T-cell (primary cell): Measurements from ENCODE around the gene RBKS. TPM values are rescaled to one million over a fixed set of nuclear protein-coding genes. Genes with fewer than 3 reads are reported as not detected.
"Not testable (repeated sequence)": the region's sequence is repeated elsewhere in the genome, so short reads cannot be mapped to it uniquely, and the experiment has no call there.

Experiments
- ATAC-seq, 4 experiments: fragments of 200-7000 bp in 3 of 4; fragments of 150-1000 bp in 1 of 4; cut with Tn5 transposase; replicated peaks in 1 of 4; 1 replicate in 3 of 4; 2 replicates in 1 of 4; pipeline ENCODE4 v1.10.0; 2021; ENCODE audit warnings: moderate library complexity in 3 of 4, mild to moderate bottlenecking in 2 of 4, moderate number of reproducible peaks in 1 of 4
- CTCF ChIA-PET, 2 donors: fragments of 300-600 bp; sonication (Branson Sonifier 250); formaldehyde crosslinking; loops; one replicate each; lab custom pipeline; 2022; ENCODE audit warnings: antibody characterized with exemption in 2 of 2; lab: Charles Lee
- POLR2A ChIA-PET, 2 donors: fragments of 300-600 bp; sonication (Branson Sonifier 250); formaldehyde crosslinking; loops; one replicate each; lab custom pipeline; 2022; ENCODE audit warnings: antibody characterized with exemption in 2 of 2; lab: Charles Lee
- DNase-seq, 35 experiments: peaks; one replicate each; pipeline versions ENCODE4 v3.0.0 to v3.0.0-alpha.2; 2013 to 2023
- H3K27ac ChIP-seq: one replicate; pipeline ENCODE4 v1.5.1; 2013; ENCODE audit warnings: low read length
- H3K27me3 ChIP-seq, 2 experiments: replicated peaks in 1 of 2; 1 replicate in 1 of 2; 2 replicates in 1 of 2; pipeline versions ENCODE4 v1.6.1 to v1.7.0; 2013; ENCODE audit warnings: low read length in 1 of 2, mixed read lengths in 1 of 2; ENCODE audit not compliant: control insufficient read depth in 2 of 2, insufficient read depth in 2 of 2; ENCODE audit errors: extremely low read depth in 1 of 2
- H3K36me3 ChIP-seq, 2 donors: 1 replicate in 1 of 2; 2 replicates in 1 of 2; pipeline versions ENCODE4 v1.6.1 to v1.7.0; 2013; ENCODE audit warnings: low read length in 1 of 2; ENCODE audit not compliant: control insufficient read depth in 2 of 2, insufficient read depth in 1 of 2; ENCODE audit errors: extremely low read depth in 1 of 2
- H3K4me1 ChIP-seq, 2 experiments: 1 replicate in 1 of 2; 2 replicates in 1 of 2; pipeline versions ENCODE4 v1.6.1 to v1.7.0; 2013; ENCODE audit warnings: low read length in 2 of 2, mixed read lengths in 1 of 2; ENCODE audit not compliant: insufficient read depth in 2 of 2, control insufficient read depth in 1 of 2; ENCODE audit errors: extremely low read depth in 1 of 2
- H3K4me3 ChIP-seq, 2 donors: 1 replicate in 1 of 2; 2 replicates in 1 of 2; pipeline versions ENCODE4 v1.5.1 to v1.7.0; 2013; ENCODE audit warnings: mild to moderate bottlenecking in 2 of 2, low read length in 1 of 2, moderate library complexity in 1 of 2; ENCODE audit not compliant: control insufficient read depth in 1 of 2; ENCODE audit errors: extremely low read depth in 1 of 2
- H3K9me3 ChIP-seq: 2 replicates; pipeline ENCODE4 v1.7.0; 2013
- H3K27ac Mint-ChIP-seq, 2 donors: one replicate each; pipeline ENCODE4 v1.8.0; 2020 to 2021; ENCODE audit warnings: mild to moderate bottlenecking in 2 of 2, mixed read lengths in 2 of 2
- H3K27me3 Mint-ChIP-seq, 2 donors: one replicate each; pipeline ENCODE4 v1.8.0; 2021 to 2022; ENCODE audit warnings: mixed read lengths in 2 of 2
- H3K36me3 Mint-ChIP-seq: one replicate; pipeline ENCODE4 v1.8.0; 2021; ENCODE audit warnings: mixed read lengths
- H3K4me1 Mint-ChIP-seq, 3 donors: one replicate each; pipeline ENCODE4 v1.8.0; 2020 to 2022; ENCODE audit warnings: mixed read lengths in 3 of 3, mild to moderate bottlenecking in 1 of 3
- H3K4me3 Mint-ChIP-seq, 3 donors: one replicate each; pipeline ENCODE4 v1.8.0; 2020 to 2022; ENCODE audit warnings: mild to moderate bottlenecking in 3 of 3, mixed read lengths in 3 of 3, moderate library complexity in 3 of 3
- H3K9me3 Mint-ChIP-seq, 3 donors: one replicate each; pipeline ENCODE4 v1.8.0; 2020 to 2022; ENCODE audit warnings: mixed read lengths in 3 of 3
- WGBS: methylation state at CpG from one replicate; pipeline ENCODE4 v1.1.5; 2013; ENCODE audit warnings: missing lambda C conversion rate; ENCODE audit not compliant: insufficient coverage; 5-methylcytosine and 5-hydroxymethylcytosine counted together
- total RNA-seq, 35 experiments: library from RNA in 6 of 35; stranded (reverse) in 6 of 35; fragments of 120-200 nt in 1 of 35; gene quantifications; one replicate each; pipeline versions ENCODE4 v1.2.1 to v1.2.4 and lab custom pipeline; 2013 to 2026

RBKS gene
- total RNA-seq, 5 donors from 2014 or later (not counting 1 experiment from before 2014, with no cell fraction given), result 1.1 to 6.7 (median 1.5) TPM

DNA sequence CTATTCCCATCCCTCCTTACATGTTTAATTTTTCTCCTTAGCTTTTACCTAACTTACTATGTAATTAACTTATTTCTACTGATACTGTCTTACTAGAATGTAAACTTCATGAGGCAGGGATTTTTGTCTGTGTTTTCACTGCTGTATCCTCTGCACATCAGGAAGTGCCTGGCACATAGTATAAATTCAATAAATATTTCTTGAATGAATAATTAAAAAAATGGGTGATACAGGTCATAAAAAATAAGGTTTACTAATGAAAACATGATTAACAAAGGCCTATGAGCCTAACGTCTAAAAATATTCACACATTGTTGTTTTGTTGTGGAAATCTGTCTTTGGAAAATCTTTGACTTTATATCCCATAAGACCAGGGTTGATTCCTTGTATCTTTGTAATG is 4.5 kb downstream of the RBKS start:
- no peak overlapping the region for H3K27ac Mint-ChIP-seq
- no peaks in the 10 kb centered on the region for H3K27me3 Mint-ChIP-seq
- WGBS, result no CpG with 5 or more reads among the region's 1 CpG
- Histone ChIP-seq H3K9me3 (no peaks in the 10 kb centered on the region), H3K27ac (no peak overlapping the region), H3K4me3 (no peak overlapping the region), H3K36me3 (no peaks in the 10 kb centered on the region), H3K4me1 (peaks cover 6 to 8% of the 10 kb centered on the region in 2 experiments), H3K27me3 (no peaks in the 10 kb centered on the region)
- no peak overlapping the region for H3K4me3 Mint-ChIP-seq
- no peaks in the 10 kb centered on the region for H3K36me3 Mint-ChIP-seq
- DNase-seq, result no peak
- ChIA-PET CTCF (no interaction called here), POLR2A (no interaction called here)
- no peak for ATAC-seq
- H3K9me3 Mint-ChIP-seq, result peaks cover 0 to 9% (median 4%) of the 10 kb centered on the region in 3 donors
- H3K4me1 Mint-ChIP-seq, result peaks cover 13 to 21% (median 19%) of the 10 kb centered on the region in 3 donors

DNA sequence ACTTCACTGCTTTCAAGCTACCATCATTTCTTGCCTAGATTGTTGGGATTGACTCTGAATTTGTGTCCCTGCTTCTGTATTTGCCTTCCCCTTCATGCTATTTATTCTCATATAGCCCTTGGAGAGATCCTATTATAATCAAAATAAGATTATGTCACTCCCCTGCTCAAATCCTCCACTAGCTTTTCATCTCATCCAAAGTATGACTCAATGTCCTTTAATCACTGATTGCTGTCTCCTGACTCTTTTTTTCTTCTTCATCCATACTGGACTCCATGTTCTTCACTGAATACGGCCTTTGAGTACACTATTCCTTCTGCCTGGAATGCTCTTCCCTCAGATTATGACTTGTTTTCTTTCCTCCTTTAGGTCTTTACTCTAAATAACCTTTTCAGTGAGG is 5.0 kb downstream of the RBKS start:
- Mint-ChIP-seq H3K4me3 (no peak overlapping the region), H3K4me1 (peaks cover 9 to 20% (median 17%) of the 10 kb centered on the region in 3 donors), H3K27ac (no peak overlapping the region), H3K36me3 (no peaks in the 10 kb centered on the region), H3K27me3 (no peaks in the 10 kb centered on the region), H3K9me3 (peaks cover 0 to 9% (median 4%) of the 10 kb centered on the region in 3 donors)
- ChIA-PET POLR2A (no interaction called here), CTCF (no interaction called here)
- 100% methylated on average over 1 of the region's 1 CpG for WGBS
- peaks cover 5 to 8% of the 10 kb centered on the region in 2 experiments for H3K4me1 ChIP-seq
- H3K4me3 ChIP-seq, result no peak overlapping the region
- H3K9me3 ChIP-seq, result no peaks in the 10 kb centered on the region
- ATAC-seq, result no peak
- no peak for DNase-seq
- no peak overlapping the region for H3K27ac ChIP-seq
- H3K27me3 ChIP-seq, result no peaks in the 10 kb centered on the region
- no peaks in the 10 kb centered on the region for H3K36me3 ChIP-seq

DNA sequence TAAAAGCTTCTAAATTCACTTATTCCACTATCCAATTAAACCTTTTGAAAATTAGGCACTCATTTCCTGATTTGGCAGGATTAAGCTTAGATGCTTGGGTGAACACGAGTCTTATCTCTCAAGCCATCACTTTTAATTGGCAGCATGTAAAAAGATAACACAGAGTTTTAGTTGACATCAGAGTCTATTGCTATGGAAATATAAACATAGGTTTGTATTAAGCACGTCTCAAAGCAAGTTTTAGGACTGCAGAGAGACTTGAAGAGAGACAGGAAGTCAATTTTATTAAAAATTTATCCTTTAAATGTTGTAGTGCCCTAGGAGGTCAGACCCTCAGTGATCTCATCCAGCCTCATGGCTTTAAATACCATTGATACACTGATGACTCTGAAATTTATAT is 5.6 kb downstream of the RBKS start:
- Mint-ChIP-seq H3K4me3 (no peak overlapping the region), H3K9me3 (peaks cover 0 to 9% (median 4%) of the 10 kb centered on the region in 3 donors), H3K4me1 (peaks cover 2 to 13% (median 10%) of the 10 kb centered on the region in 3 donors), H3K27me3 (no peaks in the 10 kb centered on the region), H3K27ac (no peak overlapping the region), H3K36me3 (peaks cover 2% of the 10 kb centered on the region)
- H3K36me3 ChIP-seq, result no peaks in the 10 kb centered on the region
- WGBS, result no CpG with 5 or more reads among the region's 2 CpGs
- H3K4me1 ChIP-seq, result peaks cover under 1 to 3% of the 10 kb centered on the region in 2 experiments
- H3K27ac ChIP-seq, result no peak overlapping the region
- ChIA-PET POLR2A (interaction anchor here (0.7 kb wide), 3 partner anchors 28 to 361 kb away, joined by 3 to 5 read pairs (median 4); no protein-coding TSS in a partner anchor), CTCF (interaction anchor here in 1 of 2 donors (0.6 kb wide), 1 partner anchor 30 kb away, joined by 4 read pairs; no protein-coding TSS in a partner anchor)
- no peaks in the 10 kb centered on the region for H3K9me3 ChIP-seq
- no peaks in the 10 kb centered on the region for H3K27me3 ChIP-seq
- ATAC-seq (no peak), DNase-seq (no peak)
- no peak overlapping the region for H3K4me3 ChIP-seq

DNA sequence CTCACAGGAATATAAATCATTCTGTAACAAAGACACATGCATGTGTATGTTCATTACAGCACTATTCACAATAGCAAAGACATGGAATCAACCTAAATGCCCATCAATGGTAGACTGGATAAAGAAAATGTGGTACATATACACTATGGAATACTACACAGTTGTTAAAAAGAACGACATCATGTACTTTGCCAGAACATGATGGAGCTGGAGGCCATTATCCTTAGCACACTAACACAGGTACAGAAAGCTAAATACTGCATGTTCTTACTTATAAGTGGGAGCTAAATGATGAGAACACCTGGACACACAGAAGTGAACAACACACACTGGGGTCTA is 7.6 kb downstream of the RBKS start:
- H3K4me3 Mint-ChIP-seq, DNase-seq, H3K36me3 ChIP-seq, H3K9me3 ChIP-seq, ATAC-seq, H3K4me1 Mint-ChIP-seq, H3K36me3 Mint-ChIP-seq, POLR2A ChIA-PET, H3K9me3 Mint-ChIP-seq, H3K4me3 ChIP-seq, H3K27ac Mint-ChIP-seq, H3K27ac ChIP-seq, H3K4me1 ChIP-seq, H3K27me3 ChIP-seq, CTCF ChIA-PET, H3K27me3 Mint-ChIP-seq: not testable (repeated sequence)
- no CpG with 5 or more reads among the region's 1 CpG for WGBS

DNA sequence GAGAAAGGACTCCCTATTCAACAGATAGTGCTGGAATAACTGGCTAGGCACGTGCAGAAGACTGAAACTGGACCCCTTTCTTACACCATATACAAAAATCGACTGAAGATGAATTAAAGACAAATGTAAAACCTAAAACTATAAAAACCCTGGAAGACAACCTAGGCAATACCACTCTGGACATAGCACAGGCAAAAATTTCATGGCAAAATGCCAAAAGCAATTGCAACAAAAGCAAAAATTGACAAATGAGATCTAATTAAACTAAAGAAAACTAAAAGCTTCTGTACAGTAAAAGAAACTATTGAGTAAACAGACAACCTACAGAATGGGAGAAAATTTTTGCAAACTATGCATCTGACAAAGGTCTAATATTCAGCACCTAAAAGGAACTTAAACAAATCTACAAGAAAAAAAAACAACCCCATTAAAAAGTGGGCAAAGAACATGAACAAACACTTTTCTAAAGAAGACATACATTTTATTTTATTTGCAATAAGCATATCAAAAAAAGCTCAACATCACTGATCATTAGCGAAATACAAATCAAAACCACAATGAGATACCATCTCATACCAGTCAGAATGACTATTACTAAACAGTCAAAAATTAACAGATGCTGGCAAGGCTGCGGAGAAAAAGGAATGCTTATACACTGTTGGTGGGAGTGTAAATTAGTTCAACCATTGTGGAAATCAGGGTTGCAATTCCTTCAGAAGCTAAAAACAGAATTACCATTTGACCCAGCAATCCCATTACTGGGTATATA is 8.2 kb downstream of the RBKS start:
- POLR2A ChIA-PET, H3K27me3 Mint-ChIP-seq, H3K36me3 ChIP-seq, ATAC-seq, H3K4me3 ChIP-seq, H3K36me3 Mint-ChIP-seq, H3K27ac ChIP-seq, H3K4me1 ChIP-seq, H3K27me3 ChIP-seq, CTCF ChIA-PET, H3K27ac Mint-ChIP-seq, H3K9me3 ChIP-seq, DNase-seq, H3K4me3 Mint-ChIP-seq, H3K9me3 Mint-ChIP-seq, H3K4me1 Mint-ChIP-seq: not testable (repeated sequence)
- WGBS, result 83% methylated on average over 1 of the region's 4 CpGs

DNA sequence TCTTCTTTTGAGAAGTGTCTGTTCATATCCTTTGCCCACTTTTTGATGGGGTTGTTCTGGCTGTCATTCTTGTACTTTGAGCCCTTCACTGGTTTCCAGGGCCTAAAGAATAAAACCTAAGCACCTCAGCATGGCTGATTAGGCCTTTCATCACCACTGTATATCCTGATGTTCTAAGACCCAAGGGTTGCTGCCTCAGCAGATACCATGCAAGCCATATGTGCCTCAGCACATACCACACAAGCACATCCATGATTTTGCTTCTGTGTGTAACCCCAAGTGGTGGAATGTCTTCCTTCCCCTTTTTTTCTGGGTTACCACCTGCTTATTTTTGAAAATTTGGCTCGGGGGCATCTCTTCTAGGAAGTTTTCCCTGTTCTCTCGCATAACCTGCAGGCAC is 11.4 kb downstream of the RBKS start:
- no peaks in the 10 kb centered on the region for H3K4me1 ChIP-seq
- WGBS, result 63% methylated on average over 2 of the region's 2 CpGs
- peaks cover 2% of the 10 kb centered on the region for H3K9me3 ChIP-seq
- no peak overlapping the region for H3K4me3 Mint-ChIP-seq
- peaks cover 2 to 9% (median 8%) of the 10 kb centered on the region in 3 donors for H3K9me3 Mint-ChIP-seq
- POLR2A ChIA-PET, result no interaction called here
- no peaks in the 10 kb centered on the region for H3K27me3 Mint-ChIP-seq
- CTCF ChIA-PET, result no interaction called here
- H3K27ac ChIP-seq, result no peak overlapping the region
- DNase-seq, result no peak
- no peaks in the 10 kb centered on the region for H3K27me3 ChIP-seq
- no peak overlapping the region for H3K27ac Mint-ChIP-seq
- H3K36me3 Mint-ChIP-seq, result peaks cover 7% of the 10 kb centered on the region
- no peak overlapping the region for H3K4me3 ChIP-seq
- no peak for ATAC-seq
- H3K4me1 Mint-ChIP-seq, result no peaks in the 10 kb centered on the region
- no peaks in the 10 kb centered on the region for H3K36me3 ChIP-seq
